Keratinocyte (primary cell): Measurements from ENCODE around the gene PARP4.
"Not testable (repeated sequence)": the region's sequence is repeated elsewhere in the genome, so short reads cannot be mapped to it uniquely, and the experiment has no call there.

Experiments used
- CTCF ChIP-seq, 3 experiments: IDR thresholded peaks in 1 of 3; conservative IDR thresholded peaks in 1 of 3; optimal IDR thresholded peaks in 1 of 3; 2 replicates in 2 of 3; 3 replicates in 1 of 3; pipeline versions ENCODE3 to v1.5.1; 2011; ENCODE audit warnings: low read length in 3 of 3, mild to moderate bottlenecking in 3 of 3, moderate library complexity in 2 of 3, control low read depth in 1 of 3, inconsistent platforms in 1 of 3; ENCODE audit not compliant: insufficient read depth in 2 of 3; ENCODE audit errors: extremely low read depth in 1 of 3
- EZH2 ChIP-seq: IDR thresholded peaks from one replicate; pipeline ENCODE4 v1.6.1; 2012; ENCODE audit warnings: inconsistent platforms, mild to moderate bottlenecking, low read length, moderate library complexity

- not testable (repeated sequence) for TF ChIP-seq CTCF (optimal IDR thresholded peaks at IDR 0.05 in 1 of 3, IDR thresholded peaks at IDR 0.05 in 1 of 3, conservative IDR thresholded peaks at IDR 0.05 in 1 of 3; ENCODE audit: extremely low read depth in 1 of 3, insufficient read depth in 2 of 3, low read length in 3 of 3); EZH2
These were observed 128.5 kb downstream of the PARP4 start for GRCh38 chr13:24384091-24384490.
